ENCODE measurements around the gene MRPL19.

The MRPL19 gene

DNA sequence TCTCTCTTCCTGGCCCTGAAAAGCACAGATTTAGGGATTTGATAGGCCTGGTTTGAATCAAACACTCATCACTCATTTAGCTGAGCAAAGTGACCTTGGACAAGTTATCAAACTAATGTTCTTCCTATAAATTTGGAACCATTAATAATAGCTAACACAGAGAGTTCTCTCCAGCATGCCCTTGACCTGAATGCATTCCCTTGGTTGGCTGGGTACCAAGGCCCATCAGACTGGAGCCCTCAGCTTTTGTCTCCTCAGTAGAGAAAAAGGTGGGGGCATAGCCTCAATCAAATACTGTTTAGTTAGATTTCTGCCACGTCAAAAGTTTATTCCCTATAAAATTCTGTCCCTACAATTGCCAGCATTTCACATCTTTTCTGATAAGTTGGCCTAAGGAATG is 13.8 kb upstream of the MRPL19 start:
- DNase-seq (ENCODE audit: extremely low read depth, low read depth): no peak

DNA sequence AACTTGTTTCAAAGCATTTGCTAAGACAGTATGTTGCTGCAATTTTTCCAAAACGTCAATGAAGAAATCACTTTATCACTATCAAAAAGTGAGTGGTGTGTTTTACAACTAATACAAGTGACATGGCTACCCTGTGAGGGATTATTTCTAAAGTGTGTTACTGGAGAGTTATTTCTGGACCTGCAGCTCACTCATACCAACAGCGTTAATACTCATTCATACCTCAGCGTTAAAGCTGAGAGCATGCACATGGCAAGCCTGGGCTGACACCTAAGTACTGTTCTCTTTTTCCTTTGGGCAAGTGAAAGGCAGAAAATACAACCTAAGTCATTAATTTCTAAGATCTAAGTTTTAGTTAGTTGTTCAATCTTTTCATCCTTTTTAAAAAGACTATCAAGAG is 13.0 kb upstream of the MRPL19 start:
- TF ChIP-seq, protein P1, sequence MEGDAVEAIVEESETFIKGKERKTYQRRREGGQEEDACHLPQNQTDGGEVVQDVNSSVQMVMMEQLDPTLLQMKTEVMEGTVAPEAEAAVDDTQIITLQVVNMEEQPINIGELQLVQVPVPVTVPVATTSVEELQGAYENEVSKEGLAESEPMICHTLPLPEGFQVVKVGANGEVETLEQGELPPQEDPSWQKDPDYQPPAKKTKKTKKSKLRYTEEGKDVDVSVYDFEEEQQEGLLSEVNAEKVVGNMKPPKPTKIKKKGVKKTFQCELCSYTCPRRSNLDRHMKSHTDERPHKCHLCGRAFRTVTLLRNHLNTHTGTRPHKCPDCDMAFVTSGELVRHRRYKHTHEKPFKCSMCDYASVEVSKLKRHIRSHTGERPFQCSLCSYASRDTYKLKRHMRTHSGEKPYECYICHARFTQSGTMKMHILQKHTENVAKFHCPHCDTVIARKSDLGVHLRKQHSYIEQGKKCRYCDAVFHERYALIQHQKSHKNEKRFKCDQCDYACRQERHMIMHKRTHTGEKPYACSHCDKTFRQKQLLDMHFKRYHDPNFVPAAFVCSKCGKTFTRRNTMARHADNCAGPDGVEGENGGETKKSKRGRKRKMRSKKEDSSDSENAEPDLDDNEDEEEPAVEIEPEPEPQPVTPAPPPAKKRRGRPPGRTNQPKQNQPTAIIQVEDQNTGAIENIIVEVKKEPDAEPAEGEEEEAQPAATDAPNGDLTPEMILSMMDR (IDR thresholded peaks at IDR 0.05; ENCODE audit: low read depth, low read length): no peak
- no peak for DNase-seq (ENCODE audit: extremely low read depth, low read depth)

More for the DNA sequence above, 13.8 kb upstream of the MRPL19 start:
- TF ChIP-seq, protein P1 (IDR thresholded peaks at IDR 0.05; ENCODE audit: low read depth, low read length): no peak

DNA sequence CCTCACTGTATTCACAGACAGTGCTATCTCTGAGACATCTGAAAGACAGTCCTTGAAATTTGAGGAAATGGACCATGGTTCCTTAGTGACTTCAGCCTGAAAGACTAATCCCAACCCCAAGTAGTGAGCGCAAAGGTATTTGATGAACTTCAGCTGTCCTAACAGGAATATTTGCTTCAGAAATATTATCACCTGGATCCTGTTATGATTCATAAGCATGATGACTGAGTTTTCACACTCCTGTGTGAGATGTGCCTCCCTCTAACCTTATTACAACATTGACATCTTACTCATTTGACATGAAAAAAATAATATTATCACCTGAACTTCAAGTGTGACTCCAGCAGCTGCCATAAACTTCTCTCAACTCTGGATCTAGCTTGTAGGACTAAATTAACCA is 11.6 kb upstream of the MRPL19 start:
- TF ChIP-seq, protein P1 (IDR thresholded peaks at IDR 0.05; ENCODE audit: low read depth, low read length): no peak
- no peak for DNase-seq (ENCODE audit: extremely low read depth, low read depth)

DNA sequence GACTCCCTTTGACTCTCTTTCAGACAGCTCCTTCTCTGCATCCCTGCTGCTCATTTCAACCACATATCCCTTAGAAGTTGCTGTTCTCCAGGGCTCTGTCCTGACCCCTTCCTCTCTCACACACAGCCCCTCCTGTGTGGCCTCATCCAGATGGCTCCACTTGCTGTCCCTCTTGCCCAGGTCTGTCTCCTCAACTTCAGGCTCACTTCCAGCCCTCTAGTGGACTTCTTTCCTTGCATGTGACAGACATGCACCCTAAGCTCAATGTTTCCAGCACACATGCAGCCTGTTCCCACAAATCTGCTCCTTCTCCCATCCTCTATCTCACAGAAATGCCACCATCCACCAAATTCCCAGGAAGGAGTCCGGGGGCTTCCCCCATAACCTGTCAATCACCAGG is 9.0 kb upstream of the MRPL19 start:
- no peak for DNase-seq (ENCODE audit: extremely low read depth, low read depth)
- TF ChIP-seq, protein P1 (IDR thresholded peaks at IDR 0.05; ENCODE audit: low read depth, low read length): no peak

DNA sequence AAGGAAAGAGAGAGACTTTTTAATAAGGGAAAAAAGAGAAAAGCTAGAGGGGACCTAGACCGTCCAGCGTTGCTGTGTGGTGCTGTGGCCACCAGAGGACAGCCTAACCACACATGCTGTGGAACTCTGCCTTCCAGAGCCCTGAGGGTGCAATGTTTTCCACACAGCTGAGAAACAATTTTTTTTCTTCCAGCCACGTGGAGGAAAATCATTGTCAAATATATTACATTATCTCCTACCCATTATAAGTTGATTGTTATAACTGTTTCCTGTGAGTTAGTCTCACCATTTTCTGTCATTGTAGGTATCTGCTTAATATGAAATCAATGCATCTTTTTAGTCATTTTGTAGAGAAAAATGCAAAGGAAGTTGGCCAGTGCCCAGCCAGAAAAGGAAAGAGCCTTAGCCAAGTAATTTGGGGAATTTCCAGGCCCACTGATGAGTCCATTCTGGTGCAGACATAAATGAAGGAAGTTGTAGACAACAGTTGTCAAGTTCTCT is 5.9 kb upstream of the MRPL19 start:
- TF ChIP-seq, protein P1 (IDR thresholded peaks at IDR 0.05; ENCODE audit: low read depth, low read length): no peak; the same call in none of the 2 replicates
- DNase-seq (ENCODE audit: extremely low read depth, low read depth): peak; percentile 37

DNA sequence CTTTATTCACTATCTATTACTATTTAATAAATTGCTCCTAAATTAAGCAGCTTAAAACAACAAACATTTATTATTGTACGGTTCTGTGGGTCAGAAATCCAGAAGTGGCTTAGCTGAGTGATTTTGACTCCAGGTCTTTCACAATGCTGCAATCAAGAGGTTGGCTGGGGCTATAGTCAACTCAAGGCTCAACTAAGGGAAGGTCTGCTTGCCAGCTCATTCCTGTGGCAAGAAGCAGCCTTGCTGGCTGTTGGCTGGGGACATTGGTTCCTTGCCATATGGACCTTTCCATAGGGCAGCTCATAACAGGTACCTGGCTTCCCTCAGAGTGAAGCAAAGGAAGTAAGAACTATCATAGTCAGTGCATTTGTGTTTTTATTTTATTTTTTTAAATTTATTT is 5.0 kb upstream of the MRPL19 start:
- no peak for DNase-seq (ENCODE audit: extremely low read depth, low read depth)

DNA sequence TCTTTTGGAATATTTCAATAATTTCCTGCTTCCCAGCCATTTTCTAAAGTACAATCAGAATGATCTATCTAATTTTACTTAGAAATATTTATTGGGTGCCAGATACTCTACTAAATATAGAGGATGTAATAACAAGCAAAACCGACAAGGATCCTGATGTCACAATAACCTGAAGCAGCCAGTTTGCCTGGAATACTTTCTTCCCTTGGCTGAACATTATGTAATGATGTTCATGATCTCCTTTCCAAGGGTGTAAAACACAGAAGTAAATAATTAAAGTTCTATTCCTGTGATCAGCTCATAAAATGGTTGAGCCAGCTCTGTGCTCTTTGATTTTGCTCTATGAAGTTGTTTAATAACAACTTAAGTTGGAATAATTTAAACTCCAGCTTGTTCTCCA is 2.6 kb upstream of the MRPL19 start:
- TF ChIP-seq, protein P1 (IDR thresholded peaks at IDR 0.05; ENCODE audit: low read depth, low read length): no peak
- DNase-seq (ENCODE audit: extremely low read depth, low read depth): no peak

More for the DNA sequence above, 5.0 kb upstream of the MRPL19 start:
- TF ChIP-seq, protein P1 (IDR thresholded peaks at IDR 0.05; ENCODE audit: low read depth, low read length): no peak

Data from AG09319 (cell line).